Subcutaneous abdominal adipose tissue (tissue), 5 donors: ENCODE results near the gene GTF2A2.

Source experiments
- H3K27ac ChIP-seq: one replicate; pipeline ENCODE4 v1.7.0; 2013; ENCODE audit warnings: low read depth, mild to moderate bottlenecking, inconsistent platforms, low read length, moderate library complexity
- H3K27me3 ChIP-seq, 5 donors: one replicate each; pipeline ENCODE4 v1.7.0; 2013; ENCODE audit warnings: low read length in 5 of 5, inconsistent platforms in 1 of 5; ENCODE audit not compliant: control insufficient read depth in 5 of 5, insufficient read depth in 4 of 5
- H3K36me3 ChIP-seq, 5 donors: one replicate each; pipeline ENCODE4 v1.7.0; 2013; ENCODE audit warnings: low read length in 5 of 5; ENCODE audit not compliant: control insufficient read depth in 5 of 5, insufficient read depth in 5 of 5
- H3K4me1 ChIP-seq, 5 donors: one replicate each; pipeline ENCODE4 v1.7.0; 2013; ENCODE audit warnings: low read length in 5 of 5, mild to moderate bottlenecking in 3 of 5, moderate library complexity in 1 of 5; ENCODE audit not compliant: control insufficient read depth in 5 of 5, insufficient read depth in 5 of 5
- H3K4me3 ChIP-seq, 5 donors: one replicate each; pipeline ENCODE4 v1.7.0; 2013; ENCODE audit warnings: low read length in 5 of 5, low read depth in 1 of 5
- H3K9ac ChIP-seq, 5 donors: one replicate each; pipeline ENCODE4 v1.7.0; 2013; ENCODE audit warnings: low read length in 5 of 5, mild to moderate bottlenecking in 4 of 5, moderate library complexity in 3 of 5
- H3K9me3 ChIP-seq, 5 donors: one replicate each; pipeline ENCODE4 v1.7.0; 2013; ENCODE audit warnings: low read length in 5 of 5; ENCODE audit not compliant: control insufficient read depth in 5 of 5
- donor health status: healthy.
- donor health status: healthy.
- donor health status: healthy.
- donor health status: healthy.
- donor health status: healthy.

Gene GTF2A2

GRCh38 chr15:59689626-59690236, 32.4 kb upstream of the GTF2A2 start:
- H3K27me3 ChIP-seq: no peaks in the 10 kb centered on the region
- H3K36me3 ChIP-seq: peaks cover 0 to 2% (median 0%) of the 10 kb centered on the region in 5 donors
- peak overlapping the region; percentile 22 to 77 (median 68) for H3K9ac ChIP-seq
- H3K4me3 ChIP-seq: peak overlapping the region; percentile 82 to 98 (median 93)
- no peaks in the 10 kb centered on the region for H3K9me3 ChIP-seq
- H3K27ac ChIP-seq: peak overlapping the region; percentile 98
- peaks cover 3 to 42% (median 36%) of the 10 kb centered on the region in 5 donors for H3K4me1 ChIP-seq

GRCh38 chr15:59688782-59689625, 31.7 kb upstream of the GTF2A2 start, which contains the start of gene BNIP2:
Gene BNIP2 (minus strand): TSS chr15:59689320. CDS start chr15:59682457, 6,863 bp downstream.
- no peaks in the 10 kb centered on the region for H3K27me3 ChIP-seq
- H3K27ac ChIP-seq: peak within 1 kb of the TSS; percentile 98
- peak within 1 kb of the TSS; percentile 89 to 99 (median 98) for H3K9ac ChIP-seq
- H3K36me3 ChIP-seq: peaks cover 0 to 2% (median 0%) of the 10 kb centered on the region in 5 donors
- no peaks in the 10 kb centered on the region for H3K9me3 ChIP-seq
- H3K4me1 ChIP-seq: peaks cover 3 to 42% (median 37%) of the 10 kb centered on the region in 5 donors
- peak within 1 kb of the TSS; percentile 82 to 98 (median 96) for H3K4me3 ChIP-seq

GRCh38 chr15:59688423-59688781, 31.1 kb upstream of the GTF2A2 start:
- peak overlapping the region; percentile 82 to 98 (median 96) for H3K4me3 ChIP-seq
- H3K9ac ChIP-seq: peak overlapping the region; percentile 89 to 99 (median 98)
- peaks cover 0 to 2% (median 0%) of the 10 kb centered on the region in 5 donors for H3K36me3 ChIP-seq
- no peaks in the 10 kb centered on the region for H3K27me3 ChIP-seq
- H3K4me1 ChIP-seq: peaks cover 3 to 42% (median 37%) of the 10 kb centered on the region in 5 donors
- H3K9me3 ChIP-seq: no peaks in the 10 kb centered on the region
- H3K27ac ChIP-seq: peak overlapping the region; percentile 98

- Histone ChIP-seq H3K27me3 (no peaks in the 10 kb centered on the region), H3K4me1 (peaks cover 3 to 42% (median 37%) of the 10 kb centered on the region in 5 donors), H3K4me3 (peak overlapping the region; percentile 82 to 98 (median 96)), H3K9ac (peak overlapping the region in 4 of 5 donors; percentile 96 to 99 (median 98)), H3K27ac (peak overlapping the region; percentile 98), H3K9me3 (no peaks in the 10 kb centered on the region), H3K36me3 (peaks cover 0 to 3% (median 0%) of the 10 kb centered on the region in 5 donors)
Measured at GRCh38 chr15:59687836-59688235, 30.5 kb upstream of the GTF2A2 start.

GRCh38 chr15:59686389-59686788, 29.1 kb upstream of the GTF2A2 start:
- Histone ChIP-seq H3K4me3 (peak overlapping the region in 1 of 5 donors; percentile 4), H3K27me3 (no peaks in the 10 kb centered on the region), H3K9me3 (no peaks in the 10 kb centered on the region), H3K36me3 (peaks cover 0 to 10% (median 8%) of the 10 kb centered on the region in 5 donors), H3K9ac (peak overlapping the region in 1 of 5 donors; percentile 4), H3K27ac (peak overlapping the region; percentile 59), H3K4me1 (peaks cover 3 to 42% (median 37%) of the 10 kb centered on the region in 5 donors)

GRCh38 chr15:59685737-59686297, 28.5 kb upstream of the GTF2A2 start:
- H3K9me3 ChIP-seq: no peaks in the 10 kb centered on the region
- peak overlapping the region in 1 of 5 donors; percentile 4 for H3K4me3 ChIP-seq
- H3K27ac ChIP-seq: peak overlapping the region; percentile 59
- peak overlapping the region in 1 of 5 donors; percentile 4 for H3K9ac ChIP-seq
- H3K36me3 ChIP-seq: peaks cover 4 to 16% (median 14%) of the 10 kb centered on the region in 5 donors
- peaks cover 3 to 42% (median 37%) of the 10 kb centered on the region in 5 donors for H3K4me1 ChIP-seq
- H3K27me3 ChIP-seq: no peaks in the 10 kb centered on the region

- Histone ChIP-seq H3K9me3 (no peaks in the 10 kb centered on the region), H3K4me1 (peaks cover 0 to 13% (median 11%) of the 10 kb centered on the region in 5 donors), H3K4me3 (no peak overlapping the region), H3K27ac (no peak overlapping the region), H3K36me3 (peaks cover 36 to 62% (median 57%) of the 10 kb centered on the region in 5 donors), H3K27me3 (no peaks in the 10 kb centered on the region), H3K9ac (no peak overlapping the region)
Measured at GRCh38 chr15:59680870-59681269, 23.6 kb upstream of the GTF2A2 start.

GRCh38 chr15:59680346-59680745, 23.0 kb upstream of the GTF2A2 start:
- Histone ChIP-seq H3K9ac (no peak overlapping the region), H3K36me3 (peaks cover 40 to 67% (median 62%) of the 10 kb centered on the region in 5 donors), H3K27ac (no peak overlapping the region), H3K4me1 (peaks cover 0 to 9% (median 5%) of the 10 kb centered on the region in 5 donors), H3K4me3 (no peak overlapping the region), H3K27me3 (no peaks in the 10 kb centered on the region), H3K9me3 (no peaks in the 10 kb centered on the region)

- Histone ChIP-seq H3K4me1 (no peaks in the 10 kb centered on the region), H3K9ac (no peak overlapping the region), H3K4me3 (no peak overlapping the region), H3K27ac (no peak overlapping the region), H3K27me3 (no peaks in the 10 kb centered on the region), H3K36me3 (peaks cover 47 to 82% (median 68%) of the 10 kb centered on the region in 5 donors), H3K9me3 (no peaks in the 10 kb centered on the region)
Measured at GRCh38 chr15:59678620-59679019, 21.3 kb upstream of the GTF2A2 start.
